ENCODE data around the gene BBS9. TPM values are rescaled to one million over a fixed set of nuclear protein-coding genes. Genes with fewer than 3 reads are reported as not detected.

BBS9 gene
- total RNA-seq, 1 donor from 2014 or later: 22.6 TPM

DNA sequence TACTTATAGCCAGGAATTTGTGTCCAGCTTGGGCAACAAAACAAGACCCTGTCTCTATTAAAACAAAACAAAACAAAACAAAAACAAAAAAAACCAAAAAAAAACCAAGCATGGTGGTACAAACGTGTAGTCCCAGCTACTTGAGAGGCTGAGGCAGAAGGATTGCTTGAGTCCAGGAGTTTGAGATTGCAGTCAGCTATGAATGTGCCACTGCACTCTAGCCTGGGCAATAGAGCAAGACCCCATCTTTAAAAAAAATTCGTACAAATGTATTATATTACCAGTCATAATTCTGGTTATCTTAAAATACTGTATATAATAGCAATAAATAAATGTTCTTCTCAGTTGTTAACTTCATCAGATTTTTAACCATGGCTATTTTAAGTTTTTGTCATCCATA lies 2.3 kb upstream of the BBS9 start:
- no peak for DNase-seq (ENCODE audit: extremely low spot score, unreplicated experiment)
- Mint-ChIP-seq H3K27me3 (ENCODE audit: unreplicated experiment) (peaks cover 6% of the 10 kb centered on the region), H3K4me1 (ENCODE audit: unreplicated experiment) (peaks cover 18% of the 10 kb centered on the region), H3K9me3 (ENCODE audit: unreplicated experiment) (no peaks in the 10 kb centered on the region), H3K4me3 (ENCODE audit: unreplicated experiment) (no peak overlapping the region), H3K36me3 (ENCODE audit: unreplicated experiment) (no peaks in the 10 kb centered on the region), H3K27ac (ENCODE audit: unreplicated experiment) (no peak overlapping the region)
- TF ChIP-seq, protein P1, sequence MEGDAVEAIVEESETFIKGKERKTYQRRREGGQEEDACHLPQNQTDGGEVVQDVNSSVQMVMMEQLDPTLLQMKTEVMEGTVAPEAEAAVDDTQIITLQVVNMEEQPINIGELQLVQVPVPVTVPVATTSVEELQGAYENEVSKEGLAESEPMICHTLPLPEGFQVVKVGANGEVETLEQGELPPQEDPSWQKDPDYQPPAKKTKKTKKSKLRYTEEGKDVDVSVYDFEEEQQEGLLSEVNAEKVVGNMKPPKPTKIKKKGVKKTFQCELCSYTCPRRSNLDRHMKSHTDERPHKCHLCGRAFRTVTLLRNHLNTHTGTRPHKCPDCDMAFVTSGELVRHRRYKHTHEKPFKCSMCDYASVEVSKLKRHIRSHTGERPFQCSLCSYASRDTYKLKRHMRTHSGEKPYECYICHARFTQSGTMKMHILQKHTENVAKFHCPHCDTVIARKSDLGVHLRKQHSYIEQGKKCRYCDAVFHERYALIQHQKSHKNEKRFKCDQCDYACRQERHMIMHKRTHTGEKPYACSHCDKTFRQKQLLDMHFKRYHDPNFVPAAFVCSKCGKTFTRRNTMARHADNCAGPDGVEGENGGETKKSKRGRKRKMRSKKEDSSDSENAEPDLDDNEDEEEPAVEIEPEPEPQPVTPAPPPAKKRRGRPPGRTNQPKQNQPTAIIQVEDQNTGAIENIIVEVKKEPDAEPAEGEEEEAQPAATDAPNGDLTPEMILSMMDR (IDR thresholded peaks at IDR 0.05): no peak

GRCh38 chr7:33128631-33128989 lies 754 bp upstream of the BBS9 start:
- H3K27ac Mint-ChIP-seq (ENCODE audit: unreplicated experiment): peak overlapping the region; percentile 85
- peaks cover 18% of the 10 kb centered on the region for H3K4me1 Mint-ChIP-seq (ENCODE audit: unreplicated experiment)
- TF ChIP-seq, protein P1 (IDR thresholded peaks at IDR 0.05): no peak
- peak overlapping the region; percentile 90 for H3K4me3 Mint-ChIP-seq (ENCODE audit: unreplicated experiment)
- DNase-seq (ENCODE audit: extremely low spot score, unreplicated experiment): no peak
- no peaks in the 10 kb centered on the region for H3K9me3 Mint-ChIP-seq (ENCODE audit: unreplicated experiment)
- peaks cover 5% of the 10 kb centered on the region for H3K27me3 Mint-ChIP-seq (ENCODE audit: unreplicated experiment)
- no peaks in the 10 kb centered on the region for H3K36me3 Mint-ChIP-seq (ENCODE audit: unreplicated experiment)

GRCh38 chr7:33129806-33130153 lies 416 bp downstream of the BBS9 start:
- Mint-ChIP-seq H3K9me3 (ENCODE audit: unreplicated experiment) (no peaks in the 10 kb centered on the region), H3K4me3 (ENCODE audit: unreplicated experiment) (peak overlapping the region; percentile 90), H3K4me1 (ENCODE audit: unreplicated experiment) (peaks cover 18% of the 10 kb centered on the region), H3K36me3 (ENCODE audit: unreplicated experiment) (peaks cover 2% of the 10 kb centered on the region), H3K27me3 (ENCODE audit: unreplicated experiment) (peaks cover 5% of the 10 kb centered on the region), H3K27ac (ENCODE audit: unreplicated experiment) (peak overlapping the region; percentile 85)
- DNase-seq (ENCODE audit: extremely low spot score, unreplicated experiment): no peak
- TF ChIP-seq, protein P1 (IDR thresholded peaks at IDR 0.05): no peak

DNA sequence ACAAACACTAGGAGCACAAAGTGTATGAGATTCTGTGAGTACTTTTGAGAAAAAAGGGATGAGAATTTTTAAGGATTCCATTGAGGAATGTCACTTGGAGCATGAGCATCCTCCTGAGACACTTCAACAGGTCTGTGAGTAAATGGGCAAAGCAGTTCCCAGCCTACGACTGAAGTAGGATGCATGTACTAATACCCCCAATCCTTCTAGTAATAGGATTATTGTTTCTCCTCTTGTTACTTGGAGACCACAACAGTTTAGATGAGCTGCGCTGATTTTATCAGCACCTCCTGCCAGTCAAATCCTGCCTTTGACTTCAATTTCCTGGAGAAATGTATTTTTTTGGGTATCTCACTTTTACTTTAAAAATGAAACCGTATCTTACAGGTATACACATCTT lies 820 bp downstream of the BBS9 start:
- H3K36me3 Mint-ChIP-seq (ENCODE audit: unreplicated experiment): peaks cover 2% of the 10 kb centered on the region
- DNase-seq (ENCODE audit: extremely low spot score, unreplicated experiment): no peak
- peak overlapping the region; percentile 90 for H3K4me3 Mint-ChIP-seq (ENCODE audit: unreplicated experiment)
- TF ChIP-seq, protein P1 (IDR thresholded peaks at IDR 0.05): no peak
- H3K9me3 Mint-ChIP-seq (ENCODE audit: unreplicated experiment): peaks cover under 1% of the 10 kb centered on the region
- H3K27ac Mint-ChIP-seq (ENCODE audit: unreplicated experiment): peak overlapping the region; percentile 85
- H3K4me1 Mint-ChIP-seq (ENCODE audit: unreplicated experiment): peaks cover 18% of the 10 kb centered on the region
- H3K27me3 Mint-ChIP-seq (ENCODE audit: unreplicated experiment): peaks cover 5% of the 10 kb centered on the region

DNA sequence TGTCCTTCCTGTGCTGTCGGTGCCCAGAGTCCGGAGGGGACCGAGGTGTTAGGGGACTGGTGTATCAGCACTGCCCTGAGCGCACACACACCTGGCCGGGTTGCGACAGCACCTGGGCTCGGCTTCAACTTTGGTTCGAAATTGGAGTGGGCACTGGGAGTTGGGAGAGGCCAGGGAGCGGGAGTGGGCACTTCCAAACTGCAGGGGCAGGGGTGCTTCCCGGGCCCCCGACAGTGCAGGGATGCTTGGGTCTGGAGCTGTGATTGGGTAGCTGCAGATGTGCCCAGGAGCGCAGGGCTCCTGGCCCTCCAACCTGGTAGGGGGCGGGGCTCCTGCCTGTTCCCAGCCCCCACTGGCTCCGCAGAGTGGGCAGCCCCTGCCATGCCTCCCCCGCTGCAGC lies 7.7 kb downstream of the BBS9 start:
- peaks cover 13% of the 10 kb centered on the region for H3K36me3 Mint-ChIP-seq (ENCODE audit: unreplicated experiment)
- H3K4me3 Mint-ChIP-seq (ENCODE audit: unreplicated experiment): no peak overlapping the region
- H3K4me1 Mint-ChIP-seq (ENCODE audit: unreplicated experiment): no peaks in the 10 kb centered on the region
- H3K27ac Mint-ChIP-seq (ENCODE audit: unreplicated experiment): no peak overlapping the region
- TF ChIP-seq, protein P1 (IDR thresholded peaks at IDR 0.05): no peak
- peaks cover 5% of the 10 kb centered on the region for H3K9me3 Mint-ChIP-seq (ENCODE audit: unreplicated experiment)
- DNase-seq (ENCODE audit: extremely low spot score, unreplicated experiment): no peak
- H3K27me3 Mint-ChIP-seq (ENCODE audit: unreplicated experiment): no peaks in the 10 kb centered on the region
